H1 (cell line): ENCODE data around the gene PXT1. TPM values are rescaled to one million over a fixed set of nuclear protein-coding genes. Genes with fewer than 3 reads are reported as not detected.

Experiments
- CTCF ChIA-PET: fragments of 300-600 bp; sonication (Branson Sonifier 250); formaldehyde crosslinking; loops from one replicate; lab custom pipeline; 2021; ENCODE audit not compliant: partially characterized antibody; lab: Charles Lee
- POLR2A ChIA-PET: fragments of 300-600 bp; sonication (Branson Sonifier 250); formaldehyde crosslinking; loops from one replicate; lab custom pipeline; 2021; ENCODE audit warnings: inconsistent platforms; ENCODE audit not compliant: partially characterized antibody; lab: Charles Lee
- DNase-seq, 2 experiments: peaks; one replicate each; pipeline versions ENCODE4 v3.0.0 to v3.0.0-alpha.2; 2010 to 2022; ENCODE audit warnings: low spot score in 2 of 2, low read depth in 1 of 2, mixed read lengths in 1 of 2
- FAIRE-seq: peaks from 2 replicates; lab custom pipeline; 2011; peaks lifted over from hg19 to GRCh38; lab: Jason Lieb, UNC
- H2AFZ ChIP-seq: 2 replicates; pipeline ENCODE4 v1.8.1; 2012; ENCODE audit warnings: low read length, inconsistent platforms
- H2AK5ac ChIP-seq: 2 replicates; pipeline ENCODE4 v1.6.1; 2013; ENCODE audit warnings: low read depth, low read length
- H2BK120ac ChIP-seq: replicated peaks from 2 replicates; pipeline ENCODE3; 2013; ENCODE audit warnings: low read depth, low read length, inconsistent platforms
- H2BK12ac ChIP-seq: 2 replicates; pipeline ENCODE4 v1.6.1; 2013; ENCODE audit warnings: low read depth, low read length
- H2BK15ac ChIP-seq: 2 replicates; pipeline ENCODE4 v1.6.1; 2013; ENCODE audit warnings: low read length
- H2BK20ac ChIP-seq: 2 replicates; pipeline ENCODE4 v1.6.1; 2013; ENCODE audit warnings: low read length
- H2BK5ac ChIP-seq: 2 replicates; pipeline ENCODE4 v1.6.1; 2013; ENCODE audit warnings: low read depth, low read length
- H3K14ac ChIP-seq: 2 replicates; pipeline ENCODE4 v1.6.1; 2013; ENCODE audit warnings: inconsistent platforms; ENCODE audit not compliant: insufficient read length
- H3K18ac ChIP-seq: 2 replicates; pipeline ENCODE4 v1.6.1; 2013; ENCODE audit warnings: low read length; ENCODE audit errors: extremely low read depth
- H3K23ac ChIP-seq: 2 replicates; pipeline ENCODE4 v1.6.1; 2013; ENCODE audit warnings: inconsistent platforms; ENCODE audit not compliant: insufficient read length
- H3K23me2 ChIP-seq: 2 replicates; pipeline ENCODE4 v1.6.1; 2013; ENCODE audit warnings: low read depth, low read length
- H3K27ac ChIP-seq: 2 replicates; pipeline ENCODE4 v1.6.1; 2011; ENCODE audit warnings: low read depth, low read length, inconsistent platforms
- H3K27me3 ChIP-seq, 4 experiments: replicated peaks in 1 of 4; 1 replicate in 1 of 4; 2 replicates in 3 of 4; pipeline versions ENCODE4 v1.6.1 to v1.8.1; 2011 to 2013; ENCODE audit warnings: low read length in 3 of 4, mild to moderate bottlenecking in 3 of 4, inconsistent platforms in 2 of 4, mixed read lengths in 2 of 4, moderate library complexity in 1 of 4; ENCODE audit not compliant: control insufficient read depth in 3 of 4, insufficient read depth in 3 of 4; ENCODE audit errors: extremely low read depth in 1 of 4
- H3K36me3 ChIP-seq, 4 experiments: 2 replicates each; pipeline versions ENCODE4 v1.6.1 to v1.8.1; 2011 to 2013; ENCODE audit warnings: mild to moderate bottlenecking in 4 of 4, low read length in 3 of 4, moderate library complexity in 2 of 4, control low read depth in 1 of 4, inconsistent platforms in 1 of 4; ENCODE audit not compliant: insufficient read depth in 4 of 4, control insufficient read depth in 2 of 4
- H3K4ac ChIP-seq: replicated peaks from 2 replicates; pipeline ENCODE3; 2013; ENCODE audit warnings: low read length, low read depth, mixed read lengths, inconsistent platforms; ENCODE audit not compliant: insufficient read length
- H3K4me1 ChIP-seq, 4 experiments: replicated peaks in 1 of 4; 1 replicate in 1 of 4; 2 replicates in 3 of 4; pipeline versions ENCODE4 v1.6.1 to v1.8.1; 2011 to 2013; ENCODE audit warnings: low read length in 3 of 4, inconsistent platforms in 2 of 4, mixed read lengths in 1 of 4; ENCODE audit not compliant: insufficient read depth in 4 of 4, control insufficient read depth in 3 of 4
- H3K4me2 ChIP-seq, 2 experiments: 2 replicates each; pipeline versions ENCODE4 v1.6.1 to v1.8.1; 2011 to 2013; ENCODE audit warnings: low read depth in 2 of 2, low read length in 2 of 2, control low read depth in 1 of 2, inconsistent platforms in 1 of 2, mild to moderate bottlenecking in 1 of 2; ENCODE audit not compliant: insufficient read depth in 1 of 2
- H3K4me3 ChIP-seq, 4 experiments: fragments of 200-600, 300-600 bp in 1 of 4; sonication (generic), shearing (Covaris generic), sonication (Bioruptor Twin) in 1 of 4; 2 replicates each; pipeline versions ENCODE4 v1.5.1 to v1.8.1; 2011 to 2016; ENCODE audit warnings: low read length in 4 of 4, low read depth in 3 of 4, control low read depth in 2 of 4, inconsistent platforms in 2 of 4, mild to moderate bottlenecking in 2 of 4, mixed read lengths in 1 of 4, moderate library complexity in 1 of 4; ENCODE audit not compliant: insufficient read depth in 2 of 4; ENCODE audit errors: extremely low read depth in 1 of 4
- H3K56ac ChIP-seq: replicated peaks from 2 replicates; pipeline ENCODE3; 2013; ENCODE audit warnings: low read depth, mild to moderate bottlenecking, mixed read lengths, low read length, inconsistent platforms; ENCODE audit not compliant: insufficient read length
- H3K79me1 ChIP-seq: 2 replicates; pipeline ENCODE4 v1.6.1; 2013; ENCODE audit warnings: low read depth, low read length, control low read depth
- H3K79me2 ChIP-seq, 2 experiments: 2 replicates each; pipeline versions ENCODE4 v1.6.1 to v1.8.1; 2012 to 2013; ENCODE audit warnings: low read length in 2 of 2, mild to moderate bottlenecking in 2 of 2, inconsistent platforms in 1 of 2; ENCODE audit not compliant: insufficient read depth in 2 of 2, control insufficient read depth in 1 of 2
- H3K9ac ChIP-seq, 4 experiments: replicated peaks in 1 of 4; 1 replicate in 1 of 4; 2 replicates in 3 of 4; pipeline versions ENCODE4 v1.6.1 to v1.8.1; 2011 to 2013; ENCODE audit warnings: low read depth in 3 of 4, low read length in 3 of 4, control low read depth in 2 of 4, mild to moderate bottlenecking in 2 of 4, moderate library complexity in 2 of 4, inconsistent platforms in 1 of 4; ENCODE audit errors: extremely low read depth in 1 of 4
- H3K9me3 ChIP-seq, 2 experiments: 2 replicates each; pipeline versions ENCODE4 v1.6.1 to v1.8.1; 2012 to 2013; ENCODE audit warnings: mild to moderate bottlenecking in 2 of 2, moderate library complexity in 2 of 2, control low read depth in 1 of 2, inconsistent platforms in 1 of 2, low read depth in 1 of 2, low read length in 1 of 2, mixed read lengths in 1 of 2; ENCODE audit not compliant: insufficient read depth in 2 of 2
- H4K20me1 ChIP-seq, 2 experiments: replicated peaks in 1 of 2; 2 replicates each; pipeline versions ENCODE3 to v1.8.1; 2011 to 2013; ENCODE audit warnings: inconsistent platforms in 2 of 2, low read length in 2 of 2, mild to moderate bottlenecking in 1 of 2; ENCODE audit not compliant: insufficient read depth in 2 of 2, control insufficient read depth in 1 of 2
- H4K5ac ChIP-seq: 2 replicates; pipeline ENCODE4 v1.6.1; 2013; ENCODE audit warnings: low read length, low read depth, mixed read lengths, inconsistent platforms; ENCODE audit not compliant: insufficient read length
- H4K8ac ChIP-seq: 2 replicates; pipeline ENCODE4 v1.8.0; 2013; ENCODE audit warnings: mild to moderate bottlenecking, moderate library complexity, low read length, inconsistent platforms; ENCODE audit not compliant: insufficient read depth; ENCODE audit errors: extremely low read depth
- H4K91ac ChIP-seq: replicated peaks from 2 replicates; pipeline ENCODE3; 2013; ENCODE audit warnings: low read length, mixed read lengths, inconsistent platforms; ENCODE audit not compliant: insufficient read length
- CTCF ChIP-seq, 3 experiments: IDR thresholded peaks; 1 replicate in 2 of 3; 2 replicates in 1 of 3; pipeline versions ENCODE4 v1.5.1 to v1.6.1; 2011; ENCODE audit warnings: low read length in 3 of 3, mild to moderate bottlenecking in 3 of 3, inconsistent platforms in 2 of 3, low read depth in 1 of 3, moderate library complexity in 1 of 3; ENCODE audit not compliant: insufficient read depth in 1 of 3; ENCODE audit errors: control extremely low read depth in 1 of 3
- FOSL1 ChIP-seq: IDR thresholded peaks from 2 replicates; pipeline ENCODE4 v1.6.1; 2011; ENCODE audit warnings: mild to moderate bottlenecking, low read depth, low read length, moderate library complexity; ENCODE audit not compliant: insufficient read depth
- GABPA ChIP-seq: IDR thresholded peaks from 2 replicates; pipeline ENCODE4 v1.6.1; 2011; ENCODE audit warnings: mild to moderate bottlenecking, low read length, moderate library complexity, borderline replicate concordance; ENCODE audit not compliant: insufficient read depth
- JUN ChIP-seq: IDR thresholded peaks from 2 replicates; pipeline ENCODE4 v1.6.1; 2011; ENCODE audit warnings: low read depth, mild to moderate bottlenecking, improper control_type of control experiment, low read length
- KDM5A ChIP-seq: fragments of 200-600 bp; IDR thresholded peaks from 2 replicates; pipeline ENCODE4 v1.7.1; 2012; ENCODE audit warnings: mild to moderate bottlenecking, low read length, inconsistent platforms, mixed read lengths
- WGBS, 2 experiments: shearing (Covaris generic) in 1 of 2; methylation state at CpG; one replicate each; pipeline versions ENCODE4 v1.1.6 to v1.1.7; 2013 to 2015; ENCODE audit warnings: low lambda C conversion rate in 2 of 2, mixed read lengths in 2 of 2, inconsistent platforms in 1 of 2, low coverage in 1 of 2, missing lambda C conversion rate in 1 of 2; ENCODE audit not compliant: insufficient replicate concordance in 2 of 2, insufficient coverage in 1 of 2, insufficient read length in 1 of 2; ENCODE audit errors: extremely low coverage in 1 of 2, missing lambda C conversion rate in 1 of 2; 5-methylcytosine and 5-hydroxymethylcytosine counted together
- long read RNA-seq, 2 experiments: library from RNA in 1 of 2; library from capped mRNA in 1 of 2; stranded (forward); transcript quantifications; one replicate each; pipeline ENCODE4 v2.0.0, GENCODE V29; 2021; ENCODE audit warnings: inconsistent platforms in 1 of 2
- polyA minus RNA-seq, 3 experiments: library from RNA; depleted of rRNA, polyadenylated mRNA; stranded (reverse); fragments of >200 nt; gene quantifications; 1 replicate in 2 of 3; 2 replicates in 1 of 3; pipeline ENCODE4 v1.2.3, GENCODE V29; 2011
- polyA plus RNA-seq, 7 experiments: library from polyadenylated mRNA; depleted of rRNA in 3 of 7; stranded (reverse) in 5 of 7; unstranded in 2 of 7; fragments of >200 nt in 5 of 7; fragments of 200-250 nt in 2 of 7; gene quantifications; 1 replicate in 5 of 7; 2 replicates in 1 of 7; 4 replicates in 1 of 7; pipeline versions ENCODE4 v1.2.1 to v1.2.3, GENCODE V29; 2011 to 2013; ENCODE audit warnings: missing spikeins in 2 of 7, mixed read lengths in 2 of 7
- total RNA-seq: library from RNA; stranded (reverse); fragmentation: NEBNext Ultra II Directional; extraction: Animal tissue kit (Norgen Biotek cat#: 25700); gene quantifications from 2 replicates; pipeline ENCODE4 v1.2.1, GENCODE V29; 2021

PXT1 gene, protein sequence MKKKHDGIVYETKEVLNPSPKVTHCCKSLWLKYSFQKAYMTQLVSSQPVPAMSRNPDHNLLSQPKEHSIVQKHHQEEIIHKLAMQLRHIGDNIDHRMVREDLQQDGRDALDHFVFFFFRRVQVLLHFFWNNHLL
- total RNA-seq (not detected in 2 replicates), polyA plus RNA-seq (2011; rRNA removed) (0.06 and 0.20 TPM in 2 replicates), polyA minus RNA-seq (2011; rRNA and poly(A)+ RNA removed) (0.19 TPM in 1 of 2 replicates, not detected in the other)
- polyA plus RNA-seq (2011; cell fraction: cytosol; rRNA removed): 0.23 TPM
- 0.16 TPM for polyA plus RNA-seq (2011; cell fraction: nucleus; rRNA removed)
- 0.17 to 0.21 TPM in 2 of 4 replicates, not detected in the others for polyA plus RNA-seq (2012, experiment 1 of 2)
- not detected for polyA plus RNA-seq (2012, experiment 2 of 2)
- polyA plus RNA-seq (2013, experiment 1 of 2): not detected
- 0.04 TPM for polyA plus RNA-seq (2013, experiment 2 of 2)
- polyA minus RNA-seq (2011; cell fraction: cytosol; rRNA and poly(A)+ RNA removed): not detected
- not detected for polyA minus RNA-seq (2011; cell fraction: nucleus; rRNA and poly(A)+ RNA removed)
- long read RNA-seq, experiment 1: 0 reads
- long read RNA-seq, experiment 2: 0 reads

GRCh38 chr6:36442671-36443470 is at the start of gene PXT1, which contains the start of gene KCTD20:
Gene PXT1, minus strand, starts transcription at chr6:36442854. Its CDS starts 16,772 bp downstream, at chr6:36426082.
Gene KCTD20, plus strand, starts transcription at chr6:36443000. Its CDS starts 27,098 bp downstream, at chr6:36470098.
- no peaks in the 10 kb centered on the region for H4K20me1 ChIP-seq
- H3K56ac ChIP-seq: peak within 1 kb of the TSS; percentile 69
- DNase-seq: peak in 1 of 2 experiments; percentile 81
- peak within 1 kb of the TSS; percentile 27 for H3K4ac ChIP-seq
- peak within 1 kb of the TSS; percentile 78 to 97 (median 86) for H3K9ac ChIP-seq
- no peaks in the 10 kb centered on the region for H3K36me3 ChIP-seq
- H3K23ac ChIP-seq: no peak within 1 kb of the TSS
- peak within 1 kb of the TSS; percentile 10 for H2BK120ac ChIP-seq
- peak within 1 kb of the TSS; percentile 93 for H2AFZ ChIP-seq
- H3K4me3 ChIP-seq: peak within 1 kb of the TSS; percentile 80 to 96 (median 94)
- H3K4me1 ChIP-seq: peaks cover 0 to 6% (median 4%) of the 10 kb centered on the region in 4 experiments; a peak in 4 of 7 replicates
- peak within 1 kb of the TSS; percentile 88 for H4K8ac ChIP-seq
- H2BK5ac ChIP-seq: peak within 1 kb of the TSS; percentile 83
- peaks cover 5% of the 10 kb centered on the region for H3K23me2 ChIP-seq
- H3K79me2 ChIP-seq: peaks cover 0 to 41% of the 10 kb centered on the region in 2 experiments; a peak in 2 of 4 replicates
- FAIRE-seq: no peak
- no peak within 1 kb of the TSS for H2BK20ac ChIP-seq
- H3K9me3 ChIP-seq: no peaks in the 10 kb centered on the region
- peak within 1 kb of the TSS; percentile 85 for H4K91ac ChIP-seq
- no peak within 1 kb of the TSS for H3K14ac ChIP-seq
- peak within 1 kb of the TSS; percentile 70 to 92 for H3K4me2 ChIP-seq
- H3K27ac ChIP-seq: peak within 1 kb of the TSS; percentile 61; the same call in 1 of the 2 replicates
- no peak within 1 kb of the TSS for H2AK5ac ChIP-seq
- no peaks in the 10 kb centered on the region for H3K27me3 ChIP-seq
- H4K5ac ChIP-seq: peak within 1 kb of the TSS; percentile 93
- ChIA-PET POLR2A (interaction anchor here (0.8 to 2.0 kb wide), 4 partner anchors 13 to 155 kb away, joined by 3 to 6 read pairs (median 4); no protein-coding TSS in a partner anchor), CTCF (interaction anchor here (0.5 to 2.0 kb wide), 9 partner anchors 9 to 150 kb away, joined by 3 to 6 read pairs (median 3); no protein-coding TSS in a partner anchor)
- H3K79me1 ChIP-seq: peaks cover 2% of the 10 kb centered on the region; the same call in 1 of the 2 replicates
- H2BK12ac ChIP-seq: peak within 1 kb of the TSS; percentile 80
- no peak within 1 kb of the TSS for H2BK15ac ChIP-seq
- 2% methylated on average over 52 of the region's 91 CpGs; no CpG with 5 or more reads in 1 of the 2 experiments for WGBS, 2 experiments
- peak within 1 kb of the TSS; percentile 83 for H3K18ac ChIP-seq
- no peak for TF ChIP-seq GABPA
- TF ChIP-seq KDM5A: no peak
- TF ChIP-seq FOSL1: peak; percentile 56; the same call in 1 of the 2 replicates
- TF ChIP-seq CTCF (IDR thresholded peaks at IDR 0.05; ENCODE audit: control extremely low read depth in 1 of 3, insufficient read depth in 1 of 3, low read depth in 1 of 3, low read length in 3 of 3): no peak
- no peak for TF ChIP-seq JUN
